SK-N-SH treated with all-trans-retinoic acid at 6 μM for 48 hours (cell line): ENCODE measurements around the gene GXYLT2.

Experiments
- BACH2 ChIP-seq: fragments of 250-450 bp; sonication (Bioruptor Pico); IDR thresholded peaks from 2 replicates; pipeline ENCODE4 v1.9.0; 2021; ENCODE audit warnings: mild to moderate bottlenecking, borderline replicate concordance
- ISL1 ChIP-seq: fragments of 250-450 bp; sonication (Bioruptor Pico); IDR thresholded peaks from 2 replicates; pipeline ENCODE4 v2.1.2; 2022; ENCODE audit warnings: mild to moderate bottlenecking, moderate library complexity
- PATZ1 ChIP-seq: fragments of 250-450 bp; sonication (Bioruptor Pico); IDR thresholded peaks from 2 replicates; pipeline ENCODE4 v1.8.0; 2020; ENCODE audit warnings: mild to moderate bottlenecking, moderate library complexity, borderline replicate concordance
- RARB ChIP-seq: fragments of 250-450 bp; sonication (Bioruptor Pico); IDR thresholded peaks from 2 replicates; pipeline ENCODE4 v1.8.0; 2021; ENCODE audit warnings: mild to moderate bottlenecking, moderate library complexity
- ZC3H10 ChIP-seq: fragments of 250-450 bp; sonication (Bioruptor Pico); IDR thresholded peaks from 2 replicates; pipeline ENCODE4 v1.5.1; 2021; ENCODE audit warnings: mild to moderate bottlenecking, moderate library complexity
- ZFP3 ChIP-seq: fragments of 250-450 bp; sonication (Bioruptor Pico); IDR thresholded peaks from 2 replicates; pipeline ENCODE4 v1.5.0; 2020; ENCODE audit warnings: mild to moderate bottlenecking, moderate library complexity
- ZFP30 ChIP-seq: fragments of 450-650 bp; formaldehyde crosslinking; IDR thresholded peaks from 2 replicates; pipeline ENCODE4 v1.5.0; 2022; ENCODE audit warnings: mild to moderate bottlenecking, moderate library complexity
- ZNF565 ChIP-seq: fragments of 450-650 bp; formaldehyde crosslinking; conservative IDR thresholded peaks from 2 replicates; pipeline ENCODE4 v1.5.0; 2020; ENCODE audit warnings: low read depth, mild to moderate bottlenecking, moderate library complexity

GRCh38 chr3:72962317-72962716 lies 74.5 kb downstream of the GXYLT2 start:
- TF ChIP-seq PATZ1 (no peak), ZC3H10 (CRISPR knock-in tag) (no peak), ZFP3 (CRISPR knock-in tag) (no peak), ISL1 (CRISPR knock-in tag) (no peak), ZFP30 (CRISPR knock-in tag) (no peak), BACH2 (CRISPR knock-in tag) (no peak), RARB (CRISPR knock-in tag) (no peak), ZNF565 (CRISPR knock-in tag) (no peak)
